ENCODE measurements around the gene SUMO4.

The SUMO4 gene

DNA sequence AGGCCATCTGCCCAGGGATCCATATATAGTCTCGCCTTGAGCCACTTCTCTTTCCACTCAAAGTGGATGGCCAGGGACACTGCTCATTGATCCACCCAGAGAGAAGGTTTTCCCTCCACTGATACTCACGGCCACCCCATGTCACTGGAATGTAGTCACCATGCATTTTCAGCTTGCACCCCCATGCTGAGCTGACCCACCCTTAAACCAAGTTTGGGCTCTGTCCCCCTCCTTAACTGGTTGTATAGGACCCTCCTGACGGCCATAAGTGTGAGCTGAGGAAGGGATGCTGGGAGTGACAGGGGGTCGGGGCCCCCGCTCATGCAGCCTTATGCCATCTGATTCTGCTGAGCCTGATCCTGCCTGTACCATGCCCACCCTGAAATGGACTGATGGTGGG is 25.7 kb downstream of the SUMO4 start:
- no peak for TF ChIP-seq EZH2phosphoT487 (IDR thresholded peaks at IDR 0.05; ENCODE audit: borderline replicate concordance)
- no peak for TF ChIP-seq CTCF (conservative IDR thresholded peaks at IDR 0.05; ENCODE audit: low read length)
- no peak overlapping the region for H3K9ac ChIP-seq (ENCODE audit: low read depth, low read length, poor library complexity, severe bottlenecking)
- no peaks in the 10 kb centered on the region for H3K27me3 ChIP-seq (ENCODE audit: insufficient read depth, low read length, poor library complexity, severe bottlenecking)
- no peak overlapping the region for H3K4me2 ChIP-seq (ENCODE audit: low read depth, low read length, poor library complexity, severe bottlenecking)
- H3F3A ChIP-seq (ENCODE audit: low read depth), result no peaks in the 10 kb centered on the region
- no peaks in the 10 kb centered on the region for H3K79me2 ChIP-seq (ENCODE audit: insufficient read depth, low read length)
- no peaks in the 10 kb centered on the region for H3K36me3 ChIP-seq (ENCODE audit: insufficient read depth, low read length)
- H3K4me3 ChIP-seq (ENCODE audit: low read length, poor library complexity, severe bottlenecking), result no peak overlapping the region
- H3K9me3 ChIP-seq (ENCODE audit: insufficient read depth, low read depth, low read length), result no peaks in the 10 kb centered on the region
- no peaks in the 10 kb centered on the region for H4K20me1 ChIP-seq (ENCODE audit: insufficient read depth, low read length, poor library complexity, severe bottlenecking)
- H2AFZ ChIP-seq (ENCODE audit: low read length), result no peak overlapping the region
- H3K4me1 ChIP-seq (ENCODE audit: insufficient read depth, low read length, poor library complexity, severe bottlenecking), result no peaks in the 10 kb centered on the region
- no peaks in the 10 kb centered on the region for H3K9me2 ChIP-seq (replicated peaks; ENCODE audit: low read depth, low read length)

DNA sequence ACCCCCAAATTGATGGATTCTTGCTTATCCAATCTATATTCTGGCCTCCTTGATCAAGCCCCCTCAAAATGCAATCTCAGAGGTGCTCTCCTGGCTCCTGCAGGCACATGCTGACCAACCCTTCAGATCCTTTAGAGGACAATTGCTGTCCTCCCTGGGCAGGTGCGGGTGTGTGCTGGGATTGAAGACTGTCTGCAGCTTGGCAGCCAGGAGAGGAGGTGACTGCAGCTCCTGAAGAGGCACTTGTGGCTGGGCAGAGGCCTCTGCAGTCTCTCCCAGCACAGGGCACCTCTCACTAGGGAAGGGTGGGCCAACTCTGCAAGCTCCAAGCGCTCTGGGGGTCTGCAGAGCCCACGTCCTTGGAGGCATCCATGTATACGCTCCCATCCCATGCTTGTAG is 28.5 kb downstream of the SUMO4 start:
- H2AFZ ChIP-seq (ENCODE audit: low read length), result no peak overlapping the region
- no peaks in the 10 kb centered on the region for H4K20me1 ChIP-seq (ENCODE audit: insufficient read depth, low read length, poor library complexity, severe bottlenecking)
- H3K4me2 ChIP-seq (ENCODE audit: low read depth, low read length, poor library complexity, severe bottlenecking), result no peak overlapping the region
- H3K9me2 ChIP-seq (replicated peaks; ENCODE audit: low read depth, low read length), result no peaks in the 10 kb centered on the region
- no peak overlapping the region for H3K4me3 ChIP-seq (ENCODE audit: low read length, poor library complexity, severe bottlenecking)
- TF ChIP-seq CTCF (conservative IDR thresholded peaks at IDR 0.05; ENCODE audit: low read length) (no peak), EZH2phosphoT487 (IDR thresholded peaks at IDR 0.05; ENCODE audit: borderline replicate concordance) (no peak)
- no peaks in the 10 kb centered on the region for H3K36me3 ChIP-seq (ENCODE audit: insufficient read depth, low read length)
- H3K4me1 ChIP-seq (ENCODE audit: insufficient read depth, low read length, poor library complexity, severe bottlenecking), result no peaks in the 10 kb centered on the region
- H3K27me3 ChIP-seq (ENCODE audit: insufficient read depth, low read length, poor library complexity, severe bottlenecking), result no peaks in the 10 kb centered on the region
- H3F3A ChIP-seq (ENCODE audit: low read depth), result no peaks in the 10 kb centered on the region
- no peaks in the 10 kb centered on the region for H3K79me2 ChIP-seq (ENCODE audit: insufficient read depth, low read length)
- H3K9ac ChIP-seq (ENCODE audit: low read depth, low read length, poor library complexity, severe bottlenecking), result no peak overlapping the region
- no peaks in the 10 kb centered on the region for H3K9me3 ChIP-seq (ENCODE audit: insufficient read depth, low read depth, low read length)

- H3K4me1 ChIP-seq (ENCODE audit: insufficient read depth, low read length, poor library complexity, severe bottlenecking), result no peaks in the 10 kb centered on the region
- no peaks in the 10 kb centered on the region for H3F3A ChIP-seq (ENCODE audit: low read depth)
- H3K4me2 ChIP-seq (ENCODE audit: low read depth, low read length, poor library complexity, severe bottlenecking), result no peak overlapping the region
- TF ChIP-seq EZH2phosphoT487 (IDR thresholded peaks at IDR 0.05; ENCODE audit: borderline replicate concordance) (no peak), CTCF (conservative IDR thresholded peaks at IDR 0.05; ENCODE audit: low read length) (no peak; the same call in 1 of the 2 replicates)
- H3K4me3 ChIP-seq (ENCODE audit: low read length, poor library complexity, severe bottlenecking), result no peak overlapping the region
- no peak overlapping the region for H3K9ac ChIP-seq (ENCODE audit: low read depth, low read length, poor library complexity, severe bottlenecking)
- H3K79me2 ChIP-seq (ENCODE audit: insufficient read depth, low read length), result no peaks in the 10 kb centered on the region
- H3K9me3 ChIP-seq (ENCODE audit: insufficient read depth, low read depth, low read length), result no peaks in the 10 kb centered on the region
- H4K20me1 ChIP-seq (ENCODE audit: insufficient read depth, low read length, poor library complexity, severe bottlenecking), result no peaks in the 10 kb centered on the region
- no peaks in the 10 kb centered on the region for H3K9me2 ChIP-seq (replicated peaks; ENCODE audit: low read depth, low read length)
- no peaks in the 10 kb centered on the region for H3K27me3 ChIP-seq (ENCODE audit: insufficient read depth, low read length, poor library complexity, severe bottlenecking)
- no peaks in the 10 kb centered on the region for H3K36me3 ChIP-seq (ENCODE audit: insufficient read depth, low read length)
- H2AFZ ChIP-seq (ENCODE audit: low read length), result no peak overlapping the region
These were observed 29.6 kb downstream of the SUMO4 start for GRCh38 chr6:149429427-149430360.
